Measurements from ENCODE around the gene MAP3K5.
"Not testable (repeated sequence)": the region's sequence is repeated elsewhere in the genome, so short reads cannot be mapped to it uniquely, and the experiment has no call there.

The MAP3K5 gene

DNA sequence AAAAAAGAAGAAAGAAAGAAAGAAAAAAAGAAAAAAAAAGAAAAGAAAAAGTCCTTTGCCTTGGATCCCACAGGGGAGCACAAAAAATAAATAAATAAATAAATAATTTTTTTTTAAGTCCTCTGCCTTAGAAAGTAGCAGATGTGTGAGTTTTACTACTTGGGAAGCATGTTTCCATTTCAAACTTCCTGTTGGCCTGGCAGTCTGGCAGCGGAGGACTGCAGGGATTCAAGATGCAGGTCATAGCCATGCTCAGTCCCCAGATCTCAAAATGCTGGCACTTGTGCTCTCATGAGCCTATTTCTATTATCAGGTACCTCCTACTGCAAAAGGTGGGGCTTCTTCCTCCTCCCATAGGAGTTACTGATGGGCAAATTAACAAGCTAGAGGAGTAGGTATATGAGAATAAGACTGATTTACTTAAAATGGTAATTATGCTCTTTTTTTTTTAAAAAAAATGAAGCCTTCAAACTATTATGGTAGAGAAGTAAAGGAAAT is 187.9 kb downstream of the MAP3K5 start:
- no peak for DNase-seq

DNA sequence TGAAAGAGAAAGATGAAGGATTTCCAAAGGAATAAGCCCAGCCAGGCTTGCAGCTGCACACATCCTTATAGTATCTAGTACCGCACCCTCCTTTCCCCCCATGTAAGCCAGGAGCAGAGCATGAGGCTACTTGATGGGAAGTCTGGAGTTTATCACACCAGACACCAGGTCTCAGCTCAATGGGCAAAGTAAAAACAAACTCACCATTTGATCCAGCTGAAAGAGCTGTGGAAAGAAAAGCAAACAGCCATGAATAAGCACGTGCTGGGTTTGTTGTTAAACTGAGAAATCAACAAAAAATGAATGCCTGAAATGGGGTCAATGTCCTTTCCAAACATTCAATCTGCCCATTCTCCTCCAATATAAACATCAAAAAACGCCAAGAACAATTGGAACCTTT is 191.5 kb downstream of the MAP3K5 start:
- DNase-seq = no peak

DNA sequence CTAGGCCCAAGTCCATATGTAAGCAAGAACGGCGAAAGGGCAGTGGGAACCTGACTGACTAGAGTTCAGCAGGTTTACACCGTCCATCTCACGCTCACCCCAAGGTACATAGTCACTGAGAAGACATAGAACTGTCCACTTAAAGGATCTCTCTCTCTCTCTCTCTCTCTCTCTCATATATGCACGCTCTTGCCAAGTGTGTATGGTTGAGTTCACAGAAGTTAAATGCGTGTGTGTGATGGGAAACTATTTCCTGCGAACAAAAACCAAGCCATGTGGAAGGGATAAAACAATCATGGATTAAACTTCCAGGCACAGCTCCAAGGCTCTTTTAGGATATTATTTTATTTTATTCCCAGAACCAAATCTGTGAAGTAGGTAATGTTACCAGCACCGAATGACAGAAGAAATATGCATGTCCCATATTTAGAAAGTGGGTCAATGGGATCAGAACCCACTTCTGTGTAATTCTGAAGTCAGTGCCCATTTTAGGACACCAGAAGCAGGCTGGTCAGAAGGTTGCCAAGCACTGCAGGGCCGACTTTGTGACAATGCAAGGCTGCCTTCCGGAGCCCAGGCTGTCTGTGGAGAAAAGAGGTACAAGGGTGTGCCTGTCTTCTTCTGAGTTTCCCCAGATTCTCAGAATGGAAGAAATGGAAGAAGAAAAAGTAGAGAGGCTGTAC is 192.8 kb downstream of the MAP3K5 start:
- DNase-seq = no peak

DNA sequence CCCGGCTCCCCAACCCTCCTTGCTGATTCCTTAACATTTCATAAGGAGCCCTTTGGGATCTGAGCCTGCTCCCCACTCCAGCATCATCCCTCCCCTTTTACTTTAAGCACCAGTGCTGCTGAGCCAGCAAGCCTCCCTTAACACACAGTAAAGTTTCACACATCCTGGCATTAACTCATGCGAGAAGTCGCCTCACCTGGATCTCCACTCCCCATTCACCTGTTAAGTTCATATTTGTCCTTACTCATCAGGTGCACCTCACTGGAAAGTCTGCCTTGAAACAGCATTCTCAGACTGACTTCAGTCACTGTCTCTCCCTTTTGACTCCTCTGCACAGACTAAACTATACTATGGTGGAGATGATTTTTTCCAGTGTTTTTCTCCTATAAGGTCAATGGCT is 194.2 kb downstream of the MAP3K5 start:
- no peak for DNase-seq

DNA sequence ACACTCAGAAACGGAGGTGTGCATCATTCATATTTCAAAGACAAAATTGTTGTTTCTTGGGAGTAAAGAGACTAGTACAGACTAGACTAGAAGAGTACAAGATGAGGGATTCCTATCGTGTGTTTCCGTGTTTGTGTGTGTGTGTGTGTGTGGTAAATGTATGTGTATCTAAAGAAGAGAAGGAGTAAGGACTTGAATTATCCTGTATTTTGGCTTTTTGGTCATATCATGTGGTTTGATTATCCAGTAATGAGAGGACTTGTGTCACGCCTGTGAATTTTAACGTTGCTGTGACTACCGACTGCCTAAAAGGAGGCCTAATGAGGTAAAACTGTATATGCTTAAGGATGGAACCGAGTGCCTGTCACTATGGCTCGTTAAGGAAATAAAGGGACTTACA is 197.6 kb downstream of the MAP3K5 start:
- DNase-seq = no peak

DNA sequence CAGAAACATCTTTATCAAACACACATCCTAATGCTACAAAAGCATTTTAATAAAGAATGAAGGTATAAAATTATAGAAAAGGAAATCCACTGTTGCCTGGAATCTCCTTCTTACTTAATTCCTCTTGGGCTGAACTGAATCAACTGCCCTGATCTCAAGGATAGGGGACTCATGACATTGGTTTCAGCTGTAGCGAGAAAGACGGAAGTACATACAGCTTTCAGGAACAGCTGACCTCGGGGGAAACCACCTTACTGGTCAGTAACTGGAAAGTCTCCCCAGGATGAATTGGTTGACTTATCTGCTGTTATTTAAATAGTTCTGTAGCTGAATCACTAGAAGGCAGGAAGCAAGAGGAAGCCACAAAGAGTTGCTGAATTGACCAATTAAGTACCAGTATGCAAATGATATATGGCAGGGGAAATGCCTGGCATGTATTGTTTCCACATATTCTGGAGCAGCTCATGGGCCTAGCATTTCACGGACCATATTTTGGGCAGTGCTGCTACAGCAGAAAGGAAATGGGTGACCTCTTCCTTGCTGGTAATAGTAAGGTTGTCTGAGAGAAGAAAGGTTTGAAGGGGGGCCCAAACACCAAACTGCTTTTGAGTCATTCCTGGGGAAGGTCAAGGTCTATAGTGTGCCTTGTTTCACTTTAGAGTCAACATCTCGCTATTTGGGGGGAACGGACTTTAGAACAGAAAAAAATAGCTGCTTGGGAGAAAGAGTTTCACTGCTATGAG is 198.4 kb downstream of the MAP3K5 start:
- no peak for DNase-seq

DNA sequence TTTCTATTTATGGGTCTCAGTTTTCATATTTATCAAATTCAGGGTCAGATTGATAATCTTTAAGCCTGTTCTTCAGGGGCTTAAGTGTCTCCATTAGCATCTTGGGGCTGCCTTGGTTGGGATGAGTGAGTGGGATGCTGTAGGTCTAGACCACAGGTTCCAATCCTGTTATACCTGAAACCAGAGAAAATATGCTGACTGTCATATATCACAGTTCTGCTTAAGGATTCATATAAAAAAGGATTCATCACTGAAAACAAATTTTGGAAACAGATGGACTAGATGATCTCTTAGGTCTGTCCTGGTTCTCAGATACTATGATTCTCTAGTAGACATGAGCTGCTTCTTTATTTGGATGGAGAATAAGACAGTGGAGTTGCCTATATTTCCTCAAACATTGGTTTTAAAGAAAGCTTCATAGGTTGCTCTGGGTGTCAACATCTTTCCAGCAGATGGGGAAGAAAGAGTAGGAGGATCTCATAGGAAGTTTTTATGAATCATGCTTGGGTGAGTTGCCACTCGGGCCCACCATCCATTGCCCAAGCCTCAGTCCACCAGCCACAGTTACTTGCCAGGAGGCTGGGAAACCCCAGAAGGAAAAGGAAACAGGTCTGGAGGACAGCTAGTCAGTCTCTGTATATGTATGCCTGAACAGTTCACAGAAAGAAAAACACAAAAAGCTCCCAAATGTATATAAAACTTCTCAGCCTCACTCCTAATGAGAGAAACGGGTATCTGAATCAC is 199.2 kb downstream of the MAP3K5 start:
- DNase-seq = no peak

DNA sequence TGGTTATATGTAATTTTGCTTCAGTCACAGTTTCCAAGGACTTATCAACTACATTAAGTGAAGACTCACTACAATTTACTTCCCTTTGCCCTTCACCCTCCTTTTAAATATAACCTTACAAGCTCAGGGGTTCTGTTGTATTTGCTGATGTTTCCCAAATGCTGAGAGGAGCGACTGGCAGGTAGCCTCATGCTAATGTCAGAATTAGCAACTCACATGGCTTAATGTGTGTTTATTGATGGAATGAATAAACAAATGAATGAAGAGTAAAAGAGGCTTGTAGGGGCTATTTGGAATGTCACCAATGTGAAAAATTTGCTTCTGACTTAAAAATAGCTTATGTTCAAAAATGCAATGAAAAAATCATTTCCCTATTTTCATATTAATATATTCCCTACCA is 200.7 kb downstream of the MAP3K5 start:
- DNase-seq = no peak

DNA sequence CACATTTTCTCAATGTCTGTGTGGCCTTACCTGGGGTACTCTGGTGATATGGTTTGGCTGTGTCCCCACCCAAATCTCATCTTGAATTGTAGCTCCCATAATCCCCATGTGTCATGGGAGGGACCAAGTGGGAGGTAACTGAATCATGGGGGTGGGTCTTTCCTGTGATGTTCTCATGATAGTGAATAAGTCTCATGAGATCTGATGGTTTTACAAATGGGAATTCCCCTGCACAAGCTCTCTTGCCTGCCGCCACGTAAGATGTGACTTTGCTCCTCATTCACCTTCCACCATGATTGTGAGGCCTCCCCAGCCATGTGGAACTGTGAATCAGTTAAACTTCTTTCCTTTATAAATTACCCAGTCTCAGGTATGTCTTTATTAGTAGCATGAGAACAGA is 201.4 kb downstream of the MAP3K5 start:
- DNase-seq = not testable (repeated sequence)

DNA sequence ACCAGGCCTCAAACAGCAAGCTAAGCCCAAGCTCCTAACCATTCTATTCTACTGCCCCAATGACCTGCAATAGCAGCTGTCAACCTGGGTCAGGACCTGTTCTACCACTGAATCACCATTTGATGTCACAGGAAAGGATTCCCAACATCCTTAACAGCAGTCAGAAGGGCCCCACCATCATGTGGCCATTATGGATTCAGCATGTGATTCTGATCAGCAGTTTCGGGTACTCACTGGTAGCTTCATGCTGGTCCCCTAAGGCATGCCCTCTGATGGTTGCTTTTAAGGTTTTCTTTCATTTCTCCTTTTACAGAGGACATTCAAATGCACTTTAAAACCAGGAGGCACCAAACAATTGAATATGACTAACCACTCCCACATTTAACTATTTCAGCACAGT is 204.8 kb downstream of the MAP3K5 start:
- DNase-seq = no peak

DNA sequence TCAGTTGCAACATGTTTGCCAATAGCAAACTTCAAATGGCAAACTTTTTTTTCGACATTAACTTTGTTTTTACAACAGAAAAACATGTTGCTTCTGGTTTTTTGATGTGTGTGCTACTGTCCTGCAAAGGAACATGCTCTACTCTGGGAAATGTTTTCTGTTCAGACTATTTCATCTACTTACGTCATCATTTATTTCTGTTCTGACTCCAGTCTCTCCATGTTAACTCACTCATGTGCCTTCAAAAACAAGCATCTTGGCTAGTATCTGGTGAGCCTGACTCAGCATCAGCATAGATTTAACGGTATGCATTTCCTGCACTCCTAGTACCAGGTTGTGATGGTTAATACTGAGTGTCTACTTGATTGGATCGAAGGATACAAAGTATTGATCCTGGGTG is 206.0 kb downstream of the MAP3K5 start:
- DNase-seq = no peak

DNA sequence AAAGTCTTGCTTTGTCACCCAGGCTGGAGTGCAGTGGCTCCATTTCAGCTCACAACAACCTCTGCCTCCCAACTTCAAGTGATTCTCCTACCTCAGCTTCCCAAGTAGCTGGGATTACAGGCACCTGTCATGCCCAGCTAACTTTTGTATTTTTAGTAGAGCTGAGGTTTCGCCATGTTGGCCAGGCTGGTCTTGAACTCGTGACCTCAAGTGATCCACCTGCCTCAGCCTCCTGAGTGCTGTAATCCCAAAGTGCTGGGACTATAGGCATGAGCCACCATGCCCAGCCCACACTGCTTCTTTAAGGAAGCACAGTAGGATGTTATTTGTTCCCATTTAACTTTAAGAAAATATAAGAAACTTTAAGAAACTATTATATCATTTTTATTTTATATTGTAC is 206.8 kb downstream of the MAP3K5 start:
- not testable (repeated sequence) for DNase-seq

DNA sequence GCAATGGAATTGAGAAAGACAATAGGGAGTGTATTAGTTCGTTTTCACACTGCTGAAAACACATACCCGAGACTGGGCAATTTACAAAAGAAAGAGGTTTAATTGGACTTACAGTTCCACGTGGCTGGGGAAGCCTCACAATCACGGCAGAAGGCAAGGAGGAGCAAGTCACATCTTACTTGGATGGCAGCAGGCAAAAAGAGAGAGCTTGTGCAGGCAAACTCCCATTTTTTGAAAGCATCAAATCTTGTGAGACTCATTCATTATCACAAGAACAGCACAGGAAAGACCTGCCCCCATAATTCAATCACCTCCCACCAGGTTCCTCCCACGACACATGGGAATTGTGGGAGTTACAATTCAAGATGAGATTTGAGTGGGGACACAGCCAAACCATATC is 208.0 kb downstream of the MAP3K5 start:
- DNase-seq = not testable (repeated sequence)

DNA sequence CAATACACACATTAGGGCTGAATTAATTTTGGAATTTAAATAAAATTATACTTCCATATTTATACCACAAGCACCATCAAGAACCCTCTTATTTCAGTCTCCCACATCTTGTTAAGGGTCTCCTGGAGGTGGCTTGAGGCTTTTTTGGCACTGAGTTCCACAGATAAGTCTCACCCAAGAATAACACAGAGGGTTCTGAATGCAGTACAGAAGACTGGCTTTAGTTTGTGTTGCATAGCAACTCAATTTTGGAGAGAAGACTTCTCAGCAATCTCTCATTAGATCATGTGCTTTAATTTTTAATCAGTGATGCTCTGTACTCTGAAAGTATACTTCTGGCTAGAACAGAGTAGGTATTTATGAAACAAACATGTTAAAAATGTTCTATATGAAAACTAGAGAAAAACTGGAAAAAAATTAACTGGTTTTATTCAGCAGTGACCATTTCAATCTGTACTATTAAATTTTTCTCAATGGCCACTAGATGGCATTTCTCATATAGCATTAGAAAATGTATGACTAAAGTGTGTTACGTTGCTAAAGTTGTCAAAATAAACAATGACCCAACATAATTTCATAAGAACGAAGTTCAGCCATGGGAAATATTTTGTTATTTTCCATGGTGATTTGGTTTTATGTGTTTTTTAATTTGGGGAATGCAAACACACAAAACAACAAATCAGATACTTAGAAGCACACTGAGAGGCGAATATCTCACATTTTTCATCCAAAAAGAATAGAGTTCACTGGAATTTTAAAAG is 209.4 kb downstream of the MAP3K5 start:
- DNase-seq = no peak

DNA sequence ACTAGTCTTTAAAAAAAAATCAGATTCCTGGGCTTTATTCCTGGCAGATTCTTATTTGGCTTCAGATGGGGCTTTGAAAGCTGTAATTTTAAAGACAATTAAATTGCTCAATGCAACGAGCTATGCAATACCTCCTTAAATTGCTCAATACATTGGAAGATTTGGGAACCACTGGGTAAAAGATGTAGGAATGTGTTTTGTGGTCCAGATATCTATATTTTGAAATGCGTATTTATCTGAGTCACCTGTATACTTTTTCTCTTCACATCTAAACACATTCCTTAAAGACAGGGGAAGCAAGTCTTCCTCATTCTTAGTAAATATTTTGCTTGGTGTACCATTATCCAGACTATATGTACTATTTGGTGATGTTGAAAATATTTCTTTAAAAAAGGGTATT is 212.5 kb downstream of the MAP3K5 start:
- no peak for DNase-seq

DNA sequence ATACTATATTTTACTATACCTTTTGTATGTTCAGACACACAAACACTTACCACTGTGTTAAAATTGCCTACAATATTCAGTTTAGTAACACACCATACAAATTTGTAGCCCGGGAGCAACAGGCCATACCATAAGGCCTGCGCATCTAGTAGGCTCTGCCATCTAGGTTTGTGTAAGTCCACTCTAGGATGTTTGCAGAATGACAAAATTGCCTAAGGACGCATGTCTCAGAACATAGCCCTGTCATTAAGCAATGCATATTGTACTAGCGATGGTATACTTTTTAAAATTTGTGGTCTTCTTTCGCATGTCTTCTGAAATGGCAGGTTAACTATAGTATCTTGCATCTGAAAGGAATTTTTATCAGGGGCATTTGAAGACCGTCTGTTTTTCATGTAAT is 215.5 kb downstream of the MAP3K5 start:
- DNase-seq = no peak

DNA sequence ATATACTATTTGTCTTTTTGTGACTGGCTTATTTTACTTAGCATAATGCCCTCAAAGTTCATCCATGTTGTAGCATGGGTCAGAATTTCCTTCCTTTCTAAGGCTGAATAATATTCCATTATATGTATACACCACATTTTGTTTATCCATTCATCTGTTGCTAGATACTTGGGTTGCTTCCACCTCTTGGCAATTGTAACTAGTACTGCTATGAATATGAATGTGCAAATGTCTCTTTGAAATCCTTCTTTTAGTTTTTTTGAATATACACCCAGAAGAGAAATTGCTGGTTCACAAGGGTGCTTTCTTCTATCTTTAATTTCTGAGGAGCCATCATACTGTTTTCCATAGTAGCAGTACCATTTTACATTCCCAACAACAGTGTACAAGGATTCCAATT is 220.8 kb downstream of the MAP3K5 start:
- DNase-seq = no peak

DNA sequence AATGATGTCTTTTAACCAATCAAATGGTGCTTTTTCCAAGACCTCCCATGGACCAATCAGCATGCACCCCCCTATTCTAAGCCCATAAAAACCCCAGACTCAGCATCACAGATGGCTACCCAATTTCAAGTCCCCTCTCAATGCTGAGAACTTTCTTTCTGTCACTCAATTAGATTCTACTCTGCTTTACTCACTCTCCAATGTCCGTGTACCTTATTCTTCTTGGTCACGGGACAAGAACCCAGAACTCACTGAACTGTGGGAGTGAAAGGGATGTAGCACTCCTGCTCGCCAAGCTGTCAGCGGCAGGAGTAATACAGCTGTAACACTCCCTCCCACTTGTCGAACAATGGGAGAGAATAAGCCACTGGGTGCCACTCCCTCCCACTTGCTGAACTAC is 221.2 kb downstream of the MAP3K5 start:
- DNase-seq = no peak

DNA sequence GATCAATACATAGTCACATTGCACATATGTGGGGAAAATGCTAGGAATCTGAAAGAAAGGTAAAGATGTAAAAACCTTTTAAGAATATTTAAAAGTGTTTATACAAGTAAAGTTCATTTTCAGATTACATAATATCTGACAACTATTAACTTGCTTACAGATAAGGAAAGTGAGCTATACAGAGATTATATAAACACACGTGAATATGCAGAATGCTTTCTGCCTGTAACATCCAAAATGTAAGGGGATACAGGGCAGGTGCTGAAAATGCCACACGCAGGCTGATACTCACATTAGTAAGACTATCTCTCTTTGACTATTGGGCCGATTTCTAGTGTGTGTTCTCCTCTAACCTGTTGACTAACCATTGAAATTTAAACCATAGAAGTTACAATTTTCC is 224.1 kb downstream of the MAP3K5 start:
- DNase-seq = no peak

DNA sequence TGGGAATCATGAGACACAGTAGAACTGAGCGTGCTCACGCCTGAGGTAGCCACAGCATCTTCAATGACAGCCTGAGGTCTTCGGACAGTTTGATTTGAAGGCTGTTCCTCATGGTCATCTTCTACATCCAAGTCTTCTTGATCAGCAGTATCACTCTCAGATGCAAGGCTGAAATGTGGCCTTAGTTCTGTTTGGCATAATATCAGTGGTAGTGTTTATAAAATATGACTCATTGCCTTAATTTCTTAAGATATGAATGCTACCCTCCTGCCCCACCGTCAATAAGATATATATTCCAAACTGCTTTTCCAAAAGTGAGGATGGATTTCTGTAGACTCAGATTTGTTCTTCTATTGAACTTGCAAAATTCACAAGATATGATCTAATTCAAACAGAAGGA is 224.6 kb downstream of the MAP3K5 start:
- DNase-seq = no peak

DNA sequence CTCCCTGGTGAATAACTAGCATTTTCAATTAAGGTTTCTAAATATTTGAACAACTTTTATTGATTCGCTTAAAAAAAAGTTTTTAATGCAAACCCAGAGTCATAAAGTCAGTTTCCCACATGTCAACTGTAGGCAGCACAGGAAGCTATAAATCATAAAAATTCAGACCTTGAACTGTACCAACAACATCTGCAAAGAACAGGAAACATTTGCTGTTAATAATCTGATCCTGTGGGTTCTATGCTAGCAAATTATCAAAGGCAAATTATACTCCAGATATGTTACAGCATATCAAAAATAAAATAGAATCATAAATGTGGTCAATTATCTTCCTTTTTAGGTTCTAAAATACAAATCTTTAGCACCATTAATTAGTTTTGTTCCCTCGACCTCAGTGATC is 225.4 kb downstream of the MAP3K5 start:
- no peak for DNase-seq

DNA sequence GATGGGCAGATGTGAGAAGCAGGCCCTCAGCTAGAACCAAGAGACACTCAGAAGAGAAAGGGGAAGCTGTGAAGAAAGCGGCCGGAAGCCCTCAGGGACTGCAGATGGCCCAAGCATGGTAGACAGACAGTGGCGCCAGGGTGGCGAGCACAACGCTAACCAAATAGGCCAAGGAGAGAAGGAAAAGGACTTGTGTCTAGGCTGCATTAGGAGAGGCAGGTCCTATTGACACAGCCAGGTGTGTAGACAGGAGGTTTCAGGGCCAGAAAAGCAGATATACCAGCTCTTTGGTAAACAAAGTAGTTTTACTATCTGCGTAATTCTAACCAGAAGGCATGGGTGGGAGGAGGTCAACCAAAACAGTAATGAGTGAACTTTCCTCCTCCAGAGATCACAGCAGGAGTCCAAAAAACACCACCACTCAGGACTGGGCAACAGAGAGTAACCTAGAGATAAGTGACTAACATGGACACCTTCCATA is 226.2 kb downstream of the MAP3K5 start:
- no peak for DNase-seq

DNA sequence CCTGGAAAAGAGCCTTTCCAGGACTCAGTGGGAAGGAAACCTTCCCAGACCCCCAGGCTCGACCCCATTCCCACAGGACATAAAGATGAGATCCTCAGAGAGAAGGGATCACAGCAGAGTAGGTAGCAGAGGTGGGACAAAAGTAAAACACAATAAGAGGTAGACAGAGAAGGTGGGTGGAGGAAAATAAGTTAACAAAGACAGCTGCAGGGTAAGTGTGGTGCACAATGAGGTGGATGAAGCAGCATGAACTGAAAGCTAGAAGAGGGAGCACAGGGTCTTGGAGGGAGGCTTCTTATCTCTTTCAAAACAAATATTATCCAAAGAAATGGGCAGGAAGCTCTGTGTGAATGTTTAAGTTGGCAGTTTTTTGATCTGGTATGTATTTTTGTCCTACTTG is 228.1 kb downstream of the MAP3K5 start:
- no peak for DNase-seq
